GM18499 (cell line): ENCODE data around the gene ABCC11.

Source experiments
- ATAC-seq: cut with Tn5 transposase; IDR thresholded peaks from one replicate; pipeline ENCODE4 v1.9.1; 2021; ENCODE audit warnings: moderate number of reproducible peaks; ENCODE audit not compliant: insufficient read depth, unreplicated experiment

Gene ABCC11

GRCh38 chr16:48165961-48166578 lies 81.3 kb downstream of the ABCC11 start:
- no peak for ATAC-seq

- ATAC-seq, result no peak
Measured at GRCh38 chr16:48164907-48165715, 82.2 kb downstream of the ABCC11 start.

DNA sequence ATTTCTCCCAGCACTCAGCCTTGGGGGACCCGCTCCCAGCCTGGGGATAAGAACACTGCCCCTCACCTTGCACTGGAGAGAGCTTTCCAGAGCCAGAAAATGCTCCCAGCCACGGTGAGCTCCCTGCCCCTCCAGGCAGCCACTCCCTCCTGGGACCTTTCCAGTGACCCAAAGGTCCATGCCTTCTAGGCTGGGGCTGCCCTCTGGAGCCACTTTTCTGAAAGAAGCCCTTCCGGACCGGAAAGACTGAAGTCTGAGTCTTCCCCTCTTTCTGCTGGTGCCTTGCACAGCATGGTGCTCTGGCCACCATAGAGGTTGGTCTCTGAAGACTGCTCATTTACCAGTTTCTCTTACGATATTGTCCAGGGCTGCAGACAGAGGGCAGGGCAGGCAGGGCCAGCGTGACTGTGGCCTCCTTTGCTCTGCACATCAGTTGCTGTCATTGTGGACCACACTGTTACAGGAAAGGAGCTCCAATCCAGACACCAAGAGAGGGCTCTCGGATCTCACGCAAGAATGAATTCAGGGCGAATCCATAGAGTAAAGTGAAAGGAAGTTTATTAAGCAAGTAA lies 84.4 kb downstream of the ABCC11 start:
- ATAC-seq, result no peak

GRCh38 chr16:48161906-48162305 lies 85.4 kb downstream of the ABCC11 start:
- no peak for ATAC-seq

- ATAC-seq, result no peak
Measured at GRCh38 chr16:48160575-48160974, 86.8 kb downstream of the ABCC11 start.

DNA sequence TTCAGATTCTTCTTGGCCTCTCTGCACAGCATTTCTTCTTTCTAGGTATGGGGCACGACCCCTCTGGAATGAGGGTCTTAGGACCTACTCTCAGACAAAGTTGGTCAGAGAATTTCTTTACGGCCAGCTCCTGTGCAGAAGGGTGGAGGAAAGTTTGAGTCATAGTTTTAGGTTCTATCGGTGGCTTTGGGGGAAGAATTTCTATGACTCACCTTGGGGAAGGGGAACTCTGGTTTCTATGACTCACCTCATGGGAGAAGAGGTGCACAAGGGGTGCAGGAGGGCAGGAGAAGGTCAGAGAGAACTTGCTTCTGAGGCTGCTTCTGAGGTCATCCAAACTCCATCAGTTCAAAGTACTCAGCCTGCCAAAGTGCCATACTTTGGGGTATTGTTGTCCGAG lies 89.0 kb downstream of the ABCC11 start:
- peak; percentile 77 for ATAC-seq

- no peak for ATAC-seq
Measured at GRCh38 chr16:48157794-48158193, 89.5 kb downstream of the ABCC11 start.

GRCh38 chr16:48157302-48157701 lies 90.0 kb downstream of the ABCC11 start:
- no peak for ATAC-seq

- ATAC-seq, result no peak
Measured at GRCh38 chr16:48156790-48157209, 90.5 kb downstream of the ABCC11 start.

GRCh38 chr16:48155926-48156789 lies 91.2 kb downstream of the ABCC11 start, which contains the start of gene ABCC12:
Gene ABCC12 (minus strand): TSS chr16:48155993. CDS start chr16:48146424, 9,569 bp downstream.
- no peak for ATAC-seq

- ATAC-seq, result no peak
Measured at GRCh38 chr16:48153774-48154173, 93.6 kb downstream of the ABCC11 start.

- ATAC-seq, result no peak
Measured at GRCh38 chr16:48152226-48152625, 95.1 kb downstream of the ABCC11 start.

DNA sequence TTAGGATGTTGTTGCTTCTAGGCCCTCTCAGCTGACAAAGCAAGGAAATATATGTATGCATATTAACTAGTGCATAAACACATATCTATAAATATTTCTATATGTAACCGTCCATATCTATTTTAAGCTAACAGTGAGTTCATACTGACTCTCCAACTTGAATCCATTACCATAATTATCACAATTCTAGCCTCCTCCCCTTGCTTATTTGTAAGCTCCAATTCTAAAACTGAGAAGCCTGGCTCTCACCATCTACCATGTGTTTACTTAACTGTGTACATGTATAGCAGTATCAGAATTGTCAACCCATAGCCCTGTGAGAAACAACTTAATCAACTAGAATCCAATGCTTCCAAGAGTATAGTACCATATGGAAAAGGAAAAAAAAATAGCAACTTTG lies 96.6 kb downstream of the ABCC11 start:
- ATAC-seq, result no peak

DNA sequence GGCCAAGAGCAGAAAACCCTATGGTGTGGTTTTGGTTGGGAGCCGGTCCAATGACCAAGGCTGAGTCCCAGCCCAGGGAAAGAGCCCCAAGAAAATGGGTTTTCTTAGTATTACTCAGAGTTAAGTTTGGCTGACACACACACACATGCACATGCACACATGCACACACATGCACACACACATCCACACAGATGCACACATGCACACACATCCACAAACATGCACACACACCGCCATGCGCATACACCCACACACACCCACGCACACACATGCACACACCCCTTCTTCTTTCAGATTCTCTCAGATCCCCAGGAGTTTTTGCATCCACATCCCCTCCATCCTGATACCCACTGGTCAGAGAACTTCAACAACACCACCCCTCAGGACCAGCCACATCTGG lies 100.6 kb downstream of the ABCC11 start:
- no peak for ATAC-seq

DNA sequence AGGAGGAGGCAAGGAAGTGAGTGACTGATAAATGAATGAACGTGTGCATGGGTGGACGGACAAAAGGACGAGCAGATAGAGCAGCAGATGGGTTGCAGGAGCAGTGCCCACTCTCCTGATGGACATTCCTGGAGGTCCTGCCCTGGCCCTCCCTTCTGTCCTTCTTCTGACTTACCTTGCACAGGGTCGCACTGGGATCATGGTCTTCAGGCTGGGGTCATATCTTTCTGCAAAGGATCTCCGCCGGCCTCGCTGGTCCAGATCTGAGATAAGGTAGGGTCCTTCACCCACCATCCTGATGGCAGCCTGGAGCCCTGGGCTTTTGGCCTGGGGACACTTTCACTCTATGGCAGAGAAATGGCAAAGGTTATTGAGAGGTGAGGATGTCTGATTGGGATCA lies 101.2 kb downstream of the ABCC11 start:
- no peak for ATAC-seq

DNA sequence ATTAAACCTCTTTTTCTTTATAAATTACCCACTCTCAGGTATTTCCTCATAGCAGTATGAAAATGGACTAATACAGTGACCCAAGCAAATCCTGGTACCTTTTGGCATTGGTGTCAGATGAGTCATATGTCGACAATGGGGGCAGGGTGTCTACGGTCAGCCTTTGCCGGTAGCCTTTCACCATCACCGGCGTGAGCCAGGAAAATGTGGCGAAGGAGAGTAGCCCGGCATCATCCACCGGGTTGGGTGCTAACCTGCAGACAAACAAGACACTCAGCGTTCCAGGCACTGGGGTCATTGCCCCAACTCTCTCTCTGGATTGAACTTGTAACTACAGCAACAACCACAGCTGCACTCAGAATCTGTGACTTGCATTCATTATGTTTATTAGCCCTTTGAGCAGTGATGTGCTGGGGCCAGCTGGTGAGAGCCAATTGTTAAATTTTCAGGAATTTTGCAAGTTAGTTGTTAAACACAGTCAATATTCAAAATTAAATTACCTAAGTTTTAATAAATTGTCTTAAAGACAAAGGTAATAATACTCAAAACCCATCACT lies 103.4 kb downstream of the ABCC11 start:
- no peak for ATAC-seq

- ATAC-seq, result no peak
Measured at GRCh38 chr16:48140821-48141220, 106.5 kb downstream of the ABCC11 start.

GRCh38 chr16:48139517-48139916 lies 107.8 kb downstream of the ABCC11 start:
- no peak for ATAC-seq

GRCh38 chr16:48138543-48138942 lies 108.8 kb downstream of the ABCC11 start:
- ATAC-seq, result no peak

- no peak for ATAC-seq
Measured at GRCh38 chr16:48137822-48138221, 109.5 kb downstream of the ABCC11 start.
